HG02938 (cell line): ENCODE measurements around the gene ZBTB5.

ENCODE experiments used
- ATAC-seq: cut with Tn5 transposase; IDR thresholded peaks from one replicate; pipeline ENCODE4 v1.9.1; 2021; ENCODE audit warnings: mild to moderate bottlenecking, moderate library complexity; ENCODE audit not compliant: unreplicated experiment

Gene ZBTB5

GRCh38 chr9:37453827-37454226, 11.4 kb downstream of the ZBTB5 start:
- no peak for ATAC-seq

GRCh38 chr9:37452611-37453010, 12.6 kb downstream of the ZBTB5 start:
- ATAC-seq, result no peak

GRCh38 chr9:37451628-37452027, 13.6 kb downstream of the ZBTB5 start:
- ATAC-seq, result no peak

- ATAC-seq, result no peak
Observed at GRCh38 chr9:37449862-37450632, 15.2 kb downstream of the ZBTB5 start.

GRCh38 chr9:37447111-37447510, 18.1 kb downstream of the ZBTB5 start:
- no peak for ATAC-seq

GRCh38 chr9:37446401-37446800, 18.8 kb downstream of the ZBTB5 start:
- no peak for ATAC-seq

GRCh38 chr9:37445832-37446231, 19.4 kb downstream of the ZBTB5 start:
- ATAC-seq, result no peak

GRCh38 chr9:37444890-37445289, 20.4 kb downstream of the ZBTB5 start:
- no peak for ATAC-seq

GRCh38 chr9:37443566-37443965, 21.7 kb downstream of the ZBTB5 start:
- ATAC-seq, result no peak

GRCh38 chr9:37442556-37442955, 22.7 kb downstream of the ZBTB5 start:
- ATAC-seq, result no peak

- no peak for ATAC-seq
Observed at GRCh38 chr9:37441776-37442370, 23.4 kb downstream of the ZBTB5 start.

- ATAC-seq, result no peak
Observed at GRCh38 chr9:37438359-37438758, 26.9 kb downstream of the ZBTB5 start.

GRCh38 chr9:37437621-37438020, 27.6 kb downstream of the ZBTB5 start:
- ATAC-seq, result no peak

- no peak for ATAC-seq
Observed at GRCh38 chr9:37437010-37437409, 28.2 kb downstream of the ZBTB5 start.

GRCh38 chr9:37436540-37436939, 28.7 kb downstream of the ZBTB5 start:
- no peak for ATAC-seq

- ATAC-seq, result no peak
Observed at GRCh38 chr9:37433867-37434371, 31.3 kb downstream of the ZBTB5 start.

- ATAC-seq, result no peak
Observed at GRCh38 chr9:37432020-37432419, 33.2 kb downstream of the ZBTB5 start.

- no peak for ATAC-seq
Observed at GRCh38 chr9:37430841-37431597, 34.2 kb downstream of the ZBTB5 start.

GRCh38 chr9:37429441-37430285, 35.6 kb downstream of the ZBTB5 start:
- no peak for ATAC-seq

GRCh38 chr9:37428345-37428744, 36.9 kb downstream of the ZBTB5 start:
- ATAC-seq, result no peak

- ATAC-seq, result no peak
Observed at GRCh38 chr9:37426846-37427245, 38.4 kb downstream of the ZBTB5 start.
